ENCODE data around the gene FAM20A. TPM values are rescaled to one million over a fixed set of nuclear protein-coding genes. Genes with fewer than 3 reads are reported as not detected.
"Not testable (repeated sequence)": the region's sequence is repeated elsewhere in the genome, so short reads cannot be mapped to it uniquely, and the experiment has no call there.

Gene FAM20A
- total RNA-seq, 6 experiments from 2014 or later = not detected

GRCh38 chr17:68497885-68498319 lies 103.3 kb downstream of the FAM20A start:
- no peaks in the 10 kb centered on the region for H3K36me3 Mint-ChIP-seq (ENCODE audit: low read depth)

DNA sequence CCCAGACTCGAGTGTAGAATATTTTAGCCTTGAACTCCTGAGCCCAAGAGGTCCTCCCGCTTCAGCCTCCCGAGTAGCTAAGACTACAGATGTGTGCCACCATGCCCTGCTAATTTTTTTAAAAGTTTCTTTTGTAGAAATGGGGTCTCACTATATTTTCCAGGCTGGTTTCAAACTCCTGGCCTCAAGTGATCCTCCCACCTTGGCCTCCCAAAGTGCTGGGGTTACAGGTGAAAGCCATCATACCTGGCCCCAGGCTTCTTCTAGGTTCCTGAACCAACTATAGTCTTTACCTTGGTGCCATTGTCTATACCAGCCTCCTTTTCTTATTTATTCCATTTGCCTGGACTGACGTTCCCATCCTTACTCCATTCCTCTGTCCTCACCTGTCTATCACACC lies 106.1 kb downstream of the FAM20A start:
- H3K36me3 Mint-ChIP-seq (ENCODE audit: low read depth) = no peaks in the 10 kb centered on the region
- H3K4me3 Mint-ChIP-seq = no peak overlapping the region
- TF ChIP-seq CTCF (IDR thresholded peaks at IDR 0.05) = no peak
- no peak overlapping the region for H3K27ac Mint-ChIP-seq
- H3K4me1 Mint-ChIP-seq (ENCODE audit: low read depth) = no peaks in the 10 kb centered on the region
- no peaks in the 10 kb centered on the region for H3K9me3 Mint-ChIP-seq
- peaks cover 11% of the 10 kb centered on the region for H3K27me3 Mint-ChIP-seq (ENCODE audit: insufficient read depth)
- no peak for DNase-seq

More at GRCh38 chr17:68497885-68498319, 103.3 kb downstream of the FAM20A start:
- no peak overlapping the region for H3K27ac Mint-ChIP-seq
- no peak for TF ChIP-seq CTCF (IDR thresholded peaks at IDR 0.05)
- peaks cover 13% of the 10 kb centered on the region for H3K27me3 Mint-ChIP-seq (ENCODE audit: insufficient read depth)
- no peaks in the 10 kb centered on the region for H3K9me3 Mint-ChIP-seq
- H3K4me3 Mint-ChIP-seq = peak overlapping the region; percentile 10; the same call in 1 of the 2 replicates
- no peak for DNase-seq
- no peaks in the 10 kb centered on the region for H3K4me1 Mint-ChIP-seq (ENCODE audit: low read depth)

DNA sequence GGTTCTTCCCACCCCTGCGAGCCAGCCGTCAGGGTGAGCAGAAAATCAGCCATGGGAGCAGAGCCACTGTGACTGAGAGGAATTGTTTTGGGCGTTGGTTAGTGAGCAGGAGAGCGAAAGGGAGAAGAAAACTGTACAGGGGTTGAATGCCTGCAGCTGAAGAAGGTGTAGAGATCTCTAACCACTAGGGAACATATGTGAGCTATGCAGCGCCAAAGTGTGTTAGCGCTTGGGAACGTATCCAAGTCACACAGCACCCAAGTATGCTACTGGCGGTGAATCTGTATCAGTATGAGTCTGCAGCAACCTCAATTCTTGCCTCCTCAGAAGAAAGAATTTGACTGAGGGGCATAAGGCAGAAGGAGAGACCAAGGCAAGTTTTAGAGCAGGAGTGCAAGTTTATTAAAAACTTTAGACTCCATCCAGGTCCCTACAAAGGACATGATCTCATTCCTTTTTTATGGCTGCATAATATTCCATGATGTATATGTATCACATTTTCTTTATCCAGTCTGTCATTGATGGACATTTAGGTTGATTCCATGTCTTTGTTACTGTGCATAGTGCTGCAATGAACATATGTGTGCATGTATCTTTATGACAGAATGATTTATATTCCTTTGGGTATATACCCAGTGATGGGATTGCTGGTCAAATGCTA lies 108.6 kb downstream of the FAM20A start:
- H3K27me3 Mint-ChIP-seq (ENCODE audit: insufficient read depth) = peaks cover 13% of the 10 kb centered on the region
- not testable (repeated sequence) for H3K27ac Mint-ChIP-seq; DNase-seq; H3K36me3 Mint-ChIP-seq (ENCODE audit: low read depth); H3K4me3 Mint-ChIP-seq; H3K4me1 Mint-ChIP-seq (ENCODE audit: low read depth); H3K9me3 Mint-ChIP-seq

- Mint-ChIP-seq H3K4me1 (ENCODE audit: low read depth) (no peaks in the 10 kb centered on the region), H3K27me3 (ENCODE audit: insufficient read depth) (peaks cover 13% of the 10 kb centered on the region), H3K9me3 (no peaks in the 10 kb centered on the region), H3K27ac (no peak overlapping the region), H3K4me3 (no peak overlapping the region), H3K36me3 (ENCODE audit: low read depth) (no peaks in the 10 kb centered on the region)
- no peak for DNase-seq
- TF ChIP-seq CTCF (IDR thresholded peaks at IDR 0.05) = no peak
Measured at GRCh38 chr17:68491381-68492231, 109.6 kb downstream of the FAM20A start.

GRCh38 chr17:68489919-68490318 lies 111.2 kb downstream of the FAM20A start:
- Mint-ChIP-seq H3K27me3 (ENCODE audit: insufficient read depth) (peaks cover 12% of the 10 kb centered on the region), H3K9me3 (no peaks in the 10 kb centered on the region), H3K4me3 (no peak overlapping the region), H3K36me3 (ENCODE audit: low read depth) (no peaks in the 10 kb centered on the region), H3K4me1 (ENCODE audit: low read depth) (no peaks in the 10 kb centered on the region), H3K27ac (no peak overlapping the region)
- no peak for TF ChIP-seq CTCF (IDR thresholded peaks at IDR 0.05)
- no peak for DNase-seq

Other genes starting within 250 kb of the FAM20A start
- 10 to 100 TPM; 62.6 to 90.9 (median 84.9) TPM for gene WIPI1, start 143.9 kb downstream of the FAM20A start, total RNA-seq (2021; fragmentation: NEBNext Ultra II Directional; extraction: Animal tissue kit (Norgen Biotek cat#: 25700))
- gene PRKAR1A, start 88.9 kb downstream of the FAM20A start, total RNA-seq (2021; fragmentation: NEBNext Ultra II Directional; extraction: Animal tissue kit (Norgen Biotek cat#: 25700)) = 100 to 1,000 TPM; 265 to 302 (median 292) TPM

All from HFFc6 (cell line).